ENCODE measurements around the gene VPS37B. TPM values are rescaled to one million over a fixed set of nuclear protein-coding genes. Genes with fewer than 3 reads are reported as not detected.

Gene VPS37B
- 33.3 to 34.9 TPM (median 34.0 TPM) in 5 replicates for total RNA-seq (2022; extraction: Qiagen RNA extraction; ENCODE audit: low read depth)

GRCh38 chr12:122895704-122896636 lies at the start of gene VPS37B:
TSS of gene VPS37B (minus strand) at chr12:122896124. CDS start at chr12:122896062, 62 bp downstream.

GRCh38 chr12:122834921-122835749 lies 60.8 kb downstream of the VPS37B start, which contains the start of gene HIP1R:
TSS of gene HIP1R (plus strand) at chr12:122835457. CDS start at chr12:122835551, 94 bp downstream.

Other genes starting within 250 kb of the VPS37B start
- 0.22 to 0.49 TPM (median 0.38 TPM) in 5 replicates for gene HCAR2, start 192.8 kb downstream of the VPS37B start, total RNA-seq (2022; extraction: Qiagen RNA extraction; ENCODE audit: low read depth)
- 0.14 to 0.36 TPM (median 0.33 TPM) in 5 replicates for gene HCAR3, start 179.3 kb downstream of the VPS37B start, total RNA-seq (2022; extraction: Qiagen RNA extraction; ENCODE audit: low read depth)
- gene HCAR1, start 165.3 kb downstream of the VPS37B start, total RNA-seq (2022; extraction: Qiagen RNA extraction; ENCODE audit: low read depth): 0.02 to 0.08 TPM (median 0.06 TPM) in 5 replicates
- gene DENR, start 143.3 kb downstream of the VPS37B start, total RNA-seq (2022; extraction: Qiagen RNA extraction; ENCODE audit: low read depth): 56.5 to 69.9 TPM (median 62.6 TPM) in 5 replicates
- gene CCDC62, start 121.6 kb downstream of the VPS37B start, total RNA-seq (2022; extraction: Qiagen RNA extraction; ENCODE audit: low read depth): 0.03 to 0.16 TPM (median 0.08 TPM) in 5 replicates
- gene HIP1R, start 60.7 kb downstream of the VPS37B start, total RNA-seq (2022; extraction: Qiagen RNA extraction; ENCODE audit: low read depth): 9.6 to 12.5 TPM (median 11.3 TPM) in 5 replicates
- gene ABCB9, start 70.3 kb upstream of the VPS37B start, total RNA-seq (2022; extraction: Qiagen RNA extraction; ENCODE audit: low read depth): 8.4 to 11.4 TPM (median 8.9 TPM) in 5 replicates
- gene OGFOD2, start 79.1 kb upstream of the VPS37B start, total RNA-seq (2022; extraction: Qiagen RNA extraction; ENCODE audit: low read depth): 10.1 to 18.5 TPM (median 17.4 TPM) in 5 replicates
- 204 to 250 TPM (median 232 TPM) in 5 replicates for gene ARL6IP4, start 84.6 kb upstream of the VPS37B start, total RNA-seq (2022; extraction: Qiagen RNA extraction; ENCODE audit: low read depth)

Measured in A549 treated with DMSO at 1 μM for 4 hours (cell line).